ENCODE data around the gene COL18A1.

The COL18A1 gene

DNA sequence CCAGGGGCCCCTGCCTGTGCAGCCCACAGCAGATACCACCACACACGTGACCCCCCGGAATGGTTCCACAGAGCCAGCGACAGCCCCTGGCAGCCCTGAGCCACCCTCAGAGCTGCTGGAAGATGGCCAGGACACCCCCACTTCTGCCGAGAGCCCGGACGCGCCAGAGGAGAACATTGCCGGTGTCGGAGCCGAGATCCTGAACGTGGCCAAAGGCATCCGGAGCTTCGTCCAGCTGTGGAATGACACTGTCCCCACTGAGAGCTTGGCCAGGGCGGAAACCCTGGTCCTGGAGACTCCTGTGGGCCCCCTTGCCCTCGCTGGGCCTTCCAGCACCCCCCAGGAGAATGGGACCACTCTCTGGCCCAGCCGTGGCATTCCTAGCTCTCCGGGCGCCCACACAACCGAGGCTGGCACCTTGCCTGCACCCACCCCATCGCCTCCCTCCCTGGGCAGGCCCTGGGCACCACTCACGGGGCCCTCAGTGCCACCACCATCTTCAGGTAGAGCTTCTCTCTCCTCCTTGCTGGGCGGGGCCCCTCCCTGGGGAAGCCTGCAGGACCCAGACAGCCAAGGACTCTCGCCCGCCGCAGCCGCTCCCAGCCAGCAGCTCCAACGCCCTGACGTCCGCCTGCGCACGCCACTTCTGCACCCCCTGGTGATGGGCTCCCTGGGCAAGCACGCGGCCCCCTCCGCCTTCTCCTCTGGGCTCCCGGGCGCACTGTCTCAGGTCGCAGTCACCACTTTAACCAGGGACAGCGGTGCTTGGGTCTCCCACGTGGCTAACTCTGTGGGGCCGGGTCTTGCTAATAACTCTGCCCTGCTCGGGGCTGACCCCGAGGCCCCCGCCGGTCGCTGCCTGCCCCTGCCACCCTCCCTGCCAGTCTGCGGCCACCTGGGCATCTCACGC lies 51.0 kb downstream of the COL18A1 start:
- DNase-seq (ENCODE audit: low spot score): no peak

DNA sequence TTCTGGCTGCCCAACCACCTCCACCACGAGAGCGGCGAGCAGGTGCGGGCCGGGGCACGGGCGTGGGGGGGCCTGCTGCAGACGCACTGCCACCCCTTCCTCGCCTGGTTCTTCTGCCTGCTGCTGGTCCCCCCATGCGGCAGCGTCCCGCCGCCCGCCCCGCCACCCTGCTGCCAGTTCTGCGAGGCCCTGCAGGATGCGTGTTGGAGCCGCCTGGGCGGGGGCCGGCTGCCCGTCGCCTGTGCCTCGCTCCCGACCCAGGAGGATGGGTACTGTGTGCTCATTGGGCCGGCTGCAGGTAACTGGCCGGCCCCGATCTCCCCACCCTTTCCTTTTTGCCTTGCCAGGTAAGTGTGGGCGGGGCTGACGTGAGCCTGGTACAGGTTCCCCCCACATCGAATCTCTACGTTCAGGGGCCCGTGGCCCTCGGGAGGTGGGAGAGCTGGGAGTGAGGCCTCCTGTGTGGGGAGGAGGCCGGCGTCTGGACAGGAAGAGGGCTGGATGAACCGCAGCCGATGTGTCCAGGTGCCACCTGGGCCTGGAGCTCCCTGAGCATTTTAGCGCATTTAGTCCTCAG lies 51.7 kb downstream of the COL18A1 start:
- DNase-seq (ENCODE audit: low spot score): no peak

DNA sequence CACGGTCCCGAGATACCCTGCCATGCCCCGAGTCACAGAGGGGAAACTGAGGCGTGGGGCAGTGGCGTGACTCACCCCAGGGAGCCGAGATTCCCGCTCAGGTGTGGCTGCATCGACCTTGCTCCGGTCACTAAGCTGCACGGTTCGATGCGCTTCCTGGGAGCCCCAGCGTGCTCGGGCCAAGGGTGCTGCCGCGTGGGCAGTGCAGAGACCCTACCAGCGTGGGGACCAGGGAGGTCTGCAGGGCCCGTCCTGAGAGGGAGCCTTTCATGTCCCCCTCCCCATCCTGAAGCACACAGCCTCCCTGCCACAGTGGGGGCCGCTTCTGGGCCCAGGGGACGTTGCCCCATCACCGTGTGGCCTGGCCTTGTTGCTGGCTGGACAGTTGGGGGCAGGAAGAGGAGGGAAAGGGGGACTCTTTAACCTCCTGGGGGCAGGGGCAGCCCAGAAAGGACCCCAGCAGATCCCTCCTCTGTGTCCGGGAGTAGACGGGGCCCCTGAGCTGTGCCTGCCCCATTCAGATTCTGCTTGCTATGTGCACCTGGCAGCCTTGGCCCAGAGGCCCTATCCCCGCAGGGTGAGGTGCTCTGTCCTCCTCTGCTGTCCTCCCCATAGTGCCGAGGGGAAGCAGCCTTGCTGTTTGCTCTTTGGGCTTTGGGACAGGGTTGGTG lies 52.3 kb downstream of the COL18A1 start:
- no peak for DNase-seq (ENCODE audit: low spot score)

DNA sequence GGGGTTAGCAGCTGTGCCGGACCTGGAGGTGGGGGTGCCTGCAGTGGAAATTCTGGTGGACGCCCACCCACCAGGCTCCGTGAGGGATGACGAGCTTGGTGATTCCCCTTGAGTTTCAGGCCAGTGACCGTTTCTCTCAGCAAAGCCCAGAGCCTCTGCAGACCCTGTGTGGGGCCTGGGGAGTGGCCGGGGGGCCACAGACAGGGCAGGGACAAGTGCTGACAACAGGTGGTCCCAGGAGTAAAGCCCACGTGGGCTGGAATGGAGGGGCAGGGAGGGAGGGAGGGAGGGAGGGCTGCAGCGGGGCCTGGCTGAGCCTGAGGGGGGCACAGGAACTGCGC lies 52.8 kb downstream of the COL18A1 start:
- DNase-seq (ENCODE audit: low spot score): no peak

DNA sequence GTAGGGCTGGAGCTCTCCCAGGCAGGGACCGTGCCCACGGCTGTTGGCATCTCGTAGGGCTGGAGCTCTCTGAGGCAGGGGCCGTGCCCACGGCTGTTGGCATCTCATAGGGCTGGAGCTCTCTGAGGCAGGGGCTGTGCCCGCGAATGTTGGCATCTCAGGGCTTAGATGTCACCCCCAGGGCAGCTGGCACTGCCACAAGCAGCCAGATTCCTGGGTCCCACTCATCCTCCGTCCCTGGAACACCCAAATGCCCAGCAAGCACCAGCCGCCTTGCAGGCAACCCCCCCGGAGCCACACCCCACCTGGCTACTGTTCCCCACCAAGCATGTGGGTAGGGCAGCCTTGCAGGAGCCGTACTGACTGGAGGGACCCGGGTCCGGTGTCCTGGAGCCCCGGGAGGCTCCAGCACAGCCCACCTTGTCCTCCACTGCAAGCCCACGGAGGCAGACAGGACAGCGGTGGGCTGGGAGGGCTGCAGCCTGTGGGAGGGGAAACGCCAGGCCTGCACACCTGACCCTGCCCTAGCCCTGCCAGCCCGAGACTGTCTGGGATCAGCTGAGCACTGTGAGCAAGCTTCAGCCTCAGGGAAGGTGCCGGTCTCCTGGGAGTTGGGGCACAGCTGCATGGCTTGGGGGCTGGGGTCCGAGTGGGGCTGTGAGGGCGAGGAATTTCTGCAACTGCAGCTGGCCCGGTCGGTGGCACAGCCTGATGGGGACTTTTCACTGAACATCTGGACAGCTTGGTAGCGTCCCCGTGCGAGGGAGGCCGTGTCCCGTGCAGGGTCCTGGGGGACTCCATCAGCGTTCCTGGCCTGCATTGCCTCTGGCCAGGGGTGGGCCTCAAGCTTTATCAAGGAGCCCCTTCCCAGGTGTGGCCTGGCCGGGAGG lies 53.6 kb downstream of the COL18A1 start:
- no peak for DNase-seq (ENCODE audit: low spot score)

DNA sequence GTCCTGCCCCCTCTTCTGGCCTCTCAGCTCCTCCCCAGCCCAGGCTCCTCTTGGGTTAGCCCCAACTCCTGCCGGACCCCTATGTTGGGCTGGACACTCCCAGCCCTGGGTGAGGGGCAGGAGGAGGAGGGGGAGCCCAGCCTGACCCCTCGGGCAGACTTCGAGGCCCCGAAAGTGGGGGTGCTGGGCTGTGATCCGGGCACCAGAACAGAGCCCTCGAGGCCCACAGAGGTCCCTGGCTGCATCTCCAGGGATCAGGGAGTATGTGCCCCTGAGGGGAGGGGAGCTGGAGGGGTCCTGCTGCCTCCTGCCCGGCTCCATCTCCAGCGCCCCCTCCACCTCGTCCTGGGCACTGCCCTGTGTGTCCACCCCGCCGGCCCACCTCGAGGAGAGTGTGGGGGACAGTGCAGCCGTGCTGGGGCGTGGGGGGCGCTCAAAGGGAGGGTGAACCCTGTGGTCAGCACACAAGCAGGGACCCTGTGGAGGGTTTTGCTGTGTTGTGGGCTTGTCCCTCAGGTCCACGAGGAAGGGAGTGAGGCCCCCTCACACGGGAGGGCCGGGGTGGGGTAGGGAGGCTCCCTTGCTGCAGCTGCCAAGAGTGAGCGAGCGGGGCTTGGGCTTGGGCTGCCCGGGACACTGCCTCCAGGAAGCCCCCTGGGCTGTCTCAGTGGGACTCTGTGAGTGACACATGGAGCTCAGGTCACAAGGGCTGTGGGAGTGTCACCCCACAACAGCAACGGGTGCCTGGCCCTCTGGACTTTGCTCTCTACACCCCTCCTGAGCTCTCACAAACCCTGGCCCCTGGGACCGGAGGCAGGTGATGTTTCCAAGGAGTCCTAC lies 54.4 kb downstream of the COL18A1 start:
- DNase-seq (ENCODE audit: low spot score): no peak

DNA sequence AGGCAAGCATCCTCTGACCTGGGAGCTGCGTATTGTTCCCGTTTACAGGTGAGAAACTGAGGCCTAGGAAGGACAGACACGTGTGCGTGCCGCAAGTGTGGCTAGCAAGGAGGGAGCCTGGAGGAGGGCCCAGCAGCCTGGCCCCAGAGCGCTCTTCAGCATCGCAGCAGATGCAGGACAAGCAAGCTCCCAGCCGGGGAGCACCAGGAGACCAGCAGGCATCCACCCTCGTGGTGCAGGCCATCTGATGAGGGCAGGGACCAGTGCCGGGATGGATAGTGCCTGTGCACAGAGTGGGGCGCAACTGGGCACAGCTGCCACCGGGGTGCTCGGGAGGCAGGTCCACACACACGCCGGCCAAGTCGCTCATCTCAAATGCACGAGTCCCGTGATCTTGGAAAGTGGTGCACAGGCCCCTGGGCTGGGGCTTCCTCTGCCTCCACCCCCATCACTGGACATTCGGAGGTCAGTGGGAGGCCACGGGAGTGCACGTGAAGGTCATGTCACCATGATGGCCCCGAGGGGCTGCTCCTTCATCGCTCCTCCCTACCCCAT lies 55.1 kb downstream of the COL18A1 start:
- no peak for DNase-seq (ENCODE audit: low spot score)

DNA sequence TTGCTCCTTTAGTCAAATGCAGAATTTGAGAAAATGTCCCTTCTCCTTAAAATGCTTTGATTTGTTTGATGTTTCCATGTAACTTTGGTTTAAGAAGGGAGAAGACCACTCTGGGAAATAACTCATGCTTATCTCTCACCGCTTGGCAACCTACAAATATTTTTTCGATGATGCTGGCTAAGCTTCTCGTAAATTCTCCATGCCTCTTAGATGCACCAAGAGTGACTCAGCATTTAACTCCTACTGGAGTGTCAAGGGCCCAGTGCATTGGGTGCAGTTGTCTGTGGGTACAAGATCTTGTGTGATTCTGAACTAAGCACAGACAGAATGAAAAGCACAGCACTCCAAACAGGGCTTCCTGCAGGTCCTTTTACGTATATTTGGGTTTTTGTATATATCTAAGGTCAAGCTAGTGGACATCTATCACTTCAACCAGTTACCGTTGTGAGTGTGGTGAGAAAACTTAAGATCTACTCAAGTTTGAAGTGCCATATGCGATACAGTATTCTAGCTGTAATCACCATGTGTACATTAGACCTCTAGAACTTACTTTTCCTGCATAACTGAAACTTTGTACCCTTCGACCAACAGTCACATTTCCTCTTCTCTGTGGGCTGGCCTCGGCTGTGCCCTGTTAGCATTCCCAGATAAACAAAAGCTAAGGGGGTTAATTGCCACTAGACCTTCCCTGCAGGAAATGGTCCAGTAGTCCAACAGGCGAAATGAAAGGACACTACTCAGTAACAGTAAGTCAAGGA lies 55.8 kb downstream of the COL18A1 start:
- no peak for DNase-seq (ENCODE audit: low spot score)

DNA sequence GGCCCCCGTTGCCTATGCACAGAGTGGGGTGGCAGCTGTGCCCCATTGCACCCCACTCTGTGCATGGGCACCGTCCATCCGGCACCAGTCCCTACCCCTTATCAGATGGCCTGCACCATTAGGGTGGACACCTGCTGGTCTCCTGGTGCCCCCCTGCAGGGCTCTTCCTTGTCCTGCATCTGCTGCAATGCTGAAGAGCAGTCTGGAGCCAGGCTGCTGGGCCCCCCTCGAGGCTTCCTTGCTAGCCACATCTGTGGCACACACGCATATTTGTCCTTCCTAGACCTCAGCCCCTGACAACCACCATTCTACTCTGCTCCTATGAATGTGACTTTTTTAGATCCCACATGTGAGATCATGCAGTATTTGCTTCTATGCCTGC lies 56.4 kb downstream of the COL18A1 start:
- DNase-seq (ENCODE audit: low spot score): no peak

DNA sequence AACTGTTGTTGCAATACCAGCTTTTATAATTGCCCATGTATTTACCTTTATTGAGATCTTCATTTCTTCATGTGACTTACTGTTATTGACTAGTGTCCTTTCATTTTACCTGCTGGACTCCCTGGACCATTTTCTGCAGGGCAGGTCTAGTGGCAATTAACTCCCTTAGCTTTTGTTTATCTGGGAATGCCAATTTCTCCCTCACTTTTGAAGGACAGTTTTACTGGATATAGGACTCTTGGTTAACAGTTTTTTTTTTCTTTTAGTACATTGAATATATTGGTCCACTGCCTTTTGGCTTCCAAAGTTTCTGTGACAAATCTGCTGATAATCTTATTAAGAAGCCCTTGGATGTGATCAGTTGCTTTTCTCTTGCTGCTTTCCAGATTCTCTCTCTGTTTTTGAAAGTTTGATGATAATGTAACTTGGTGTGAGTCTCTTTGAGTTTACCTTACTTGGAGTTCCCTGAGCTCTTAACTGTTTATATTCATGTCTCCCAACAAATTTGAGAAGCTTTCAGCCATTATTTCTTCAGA lies 56.9 kb downstream of the COL18A1 start:
- DNase-seq (ENCODE audit: low spot score): no peak

DNA sequence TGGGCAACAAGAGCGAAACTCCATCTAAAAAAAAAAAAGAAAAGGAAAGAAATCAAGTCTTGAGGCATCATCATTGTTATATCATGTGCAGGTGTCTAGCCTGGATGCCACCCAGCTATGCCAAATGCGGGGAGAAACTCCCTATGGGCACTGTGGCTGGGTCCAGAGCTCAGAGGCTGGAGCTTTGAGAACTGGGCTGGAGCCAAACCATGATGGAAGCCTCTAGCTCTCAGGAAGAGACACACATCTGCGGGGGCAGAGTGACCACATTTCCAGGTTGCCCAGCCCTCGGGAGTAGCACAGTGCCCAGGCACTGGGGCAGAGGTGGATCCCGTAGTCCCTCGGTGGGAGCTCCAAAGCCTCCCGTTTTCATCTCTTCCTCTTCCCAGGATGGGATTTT lies 58.9 kb downstream of the COL18A1 start:
- DNase-seq (ENCODE audit: low spot score): no peak

DNA sequence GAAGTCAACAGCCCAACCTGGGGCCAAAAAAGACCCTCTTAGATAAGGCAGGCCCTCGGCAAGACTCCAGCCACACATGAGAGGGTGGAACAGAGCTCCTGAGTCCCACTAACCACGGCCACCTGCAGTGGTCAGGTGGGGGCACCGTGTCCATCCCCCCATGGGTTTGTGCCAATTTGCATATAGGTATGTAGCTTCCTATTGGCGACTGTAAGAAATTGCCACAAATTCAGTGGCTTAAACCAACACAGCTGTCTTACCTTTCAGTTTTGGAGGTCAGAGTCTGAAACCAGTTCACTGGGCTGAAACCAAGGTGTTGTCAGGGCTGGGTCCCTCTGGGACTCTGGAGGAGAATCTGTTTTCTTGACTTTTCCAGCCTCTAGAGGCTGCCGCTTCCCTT lies 59.3 kb downstream of the COL18A1 start:
- no peak for DNase-seq (ENCODE audit: low spot score)

DNA sequence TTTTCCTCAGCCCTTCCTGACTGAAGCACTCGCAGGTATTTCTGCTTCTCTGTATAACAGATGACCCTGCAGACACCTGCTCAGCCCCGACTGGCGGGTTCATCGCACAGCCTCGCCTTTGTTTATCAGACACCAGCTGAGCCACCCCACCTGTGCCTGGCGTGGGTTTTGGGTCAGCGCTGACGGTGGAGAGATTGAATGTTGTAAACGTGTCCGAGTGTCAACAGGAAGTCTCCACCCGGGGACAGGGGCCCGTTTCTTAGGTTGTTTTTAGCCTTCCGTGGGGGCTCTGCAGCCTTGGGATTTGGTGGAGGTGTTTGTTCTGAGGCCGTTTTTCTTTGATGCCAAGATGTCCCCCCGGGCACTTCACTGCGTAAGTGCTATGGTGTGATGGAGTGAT lies 60.1 kb downstream of the COL18A1 start:
- no peak for DNase-seq (ENCODE audit: low spot score)

DNA sequence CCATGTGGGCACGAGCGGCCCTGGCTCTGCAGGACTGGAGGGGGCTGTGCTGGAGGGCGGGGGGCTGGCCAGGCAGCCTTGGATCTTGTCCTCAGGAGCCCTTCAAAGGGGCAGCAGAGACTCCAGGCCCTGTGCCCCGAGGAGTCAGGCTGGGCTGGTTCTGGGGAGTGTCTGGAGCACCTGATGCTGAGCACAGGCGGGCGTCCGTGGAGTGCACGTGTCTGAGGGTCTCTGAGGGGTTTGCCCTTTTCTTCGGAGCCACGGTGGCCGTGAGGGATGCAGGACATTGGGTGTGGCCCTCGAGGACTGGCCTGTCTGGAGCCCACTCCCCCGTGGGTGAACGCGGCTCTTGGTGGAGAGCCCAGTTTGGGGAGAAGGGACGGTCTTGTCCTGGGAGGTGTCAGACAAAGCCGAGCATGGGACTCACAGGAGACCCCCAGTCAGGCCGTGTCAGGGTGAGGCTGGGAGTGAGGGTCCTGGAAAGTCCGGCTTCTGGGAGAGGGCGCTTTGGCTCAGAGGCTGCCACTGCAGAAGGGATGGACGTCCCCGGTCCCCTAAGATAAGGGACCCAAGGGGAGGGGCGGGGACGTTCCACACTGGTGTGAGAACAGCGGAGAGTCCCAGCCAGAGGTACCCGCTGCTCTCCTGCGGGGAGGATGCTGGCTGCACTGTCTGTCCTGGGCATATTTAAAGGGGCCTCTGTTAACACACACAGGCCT lies 60.8 kb downstream of the COL18A1 start:
- no peak for DNase-seq (ENCODE audit: low spot score)

DNA sequence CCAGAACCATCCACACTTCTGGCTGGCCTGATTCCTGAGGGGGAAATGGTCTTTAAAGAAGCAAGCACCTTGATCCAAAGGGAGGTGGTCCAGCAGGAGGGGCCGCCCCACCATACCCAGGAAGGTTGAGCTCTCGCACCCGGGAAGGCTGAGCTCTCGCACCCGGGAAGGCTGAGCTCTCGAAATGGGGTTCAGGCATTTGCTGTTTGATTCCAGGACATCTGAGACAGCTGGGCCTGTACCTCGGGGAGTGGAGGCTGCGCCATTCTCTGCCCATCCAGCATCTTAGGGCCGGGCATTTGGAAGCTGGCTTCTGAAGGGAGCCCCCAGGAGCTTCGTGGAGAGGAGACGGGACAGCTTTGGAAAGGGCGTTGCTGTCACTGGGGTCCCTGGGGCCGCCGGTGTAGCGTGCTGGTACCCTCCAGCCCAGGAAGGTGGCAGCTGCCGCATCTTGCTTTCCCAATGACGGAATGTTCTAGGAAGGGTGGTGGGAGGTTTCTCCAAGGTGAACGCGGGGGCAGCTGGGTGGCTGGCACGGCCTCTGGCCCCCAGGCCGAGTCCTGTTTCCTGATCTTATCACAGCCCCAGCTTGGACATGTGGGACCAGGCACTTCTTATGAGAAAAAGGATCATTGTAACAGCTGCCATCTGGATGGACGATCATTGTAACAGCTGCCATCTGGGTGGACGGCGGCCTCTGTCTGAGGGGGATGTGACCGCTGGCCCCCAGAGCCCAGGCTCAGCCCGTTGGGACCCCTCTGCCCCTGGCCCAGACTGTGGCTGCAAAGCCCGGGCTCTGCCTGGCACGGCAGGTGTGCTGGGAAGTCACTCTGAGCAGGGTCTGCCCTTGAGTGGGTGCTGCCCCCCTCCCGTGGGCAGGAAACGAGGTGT lies 61.6 kb downstream of the COL18A1 start:
- DNase-seq (ENCODE audit: low spot score): no peak

DNA sequence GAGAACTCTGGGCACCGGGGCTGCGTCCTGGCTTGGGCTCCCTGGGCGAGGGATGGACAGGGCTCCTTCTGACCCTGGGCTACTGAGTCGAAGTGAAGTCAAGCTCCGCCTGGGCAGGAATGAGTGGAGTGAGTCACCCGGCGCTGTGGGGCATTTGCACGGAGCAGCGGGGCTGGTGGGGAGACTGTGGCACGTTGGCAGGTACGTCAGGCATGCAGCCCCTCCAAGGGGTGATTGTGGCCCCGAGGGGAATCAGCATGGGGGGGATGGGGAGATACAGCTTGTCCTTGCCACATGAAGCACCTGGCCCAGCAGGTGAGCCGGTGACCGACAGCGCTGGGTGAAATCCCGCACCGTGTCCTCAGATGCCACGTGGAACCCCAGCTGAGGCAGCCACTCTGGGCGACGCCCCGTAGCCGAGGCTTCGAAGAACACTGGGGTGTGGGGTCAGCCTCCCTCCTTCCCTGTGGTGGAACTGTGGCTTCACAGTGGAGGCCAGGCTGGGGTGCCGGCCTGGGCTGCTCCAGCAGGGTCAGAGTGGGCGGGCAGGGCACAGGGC lies 62.3 kb downstream of the COL18A1 start:
- DNase-seq (ENCODE audit: low spot score): no peak

DNA sequence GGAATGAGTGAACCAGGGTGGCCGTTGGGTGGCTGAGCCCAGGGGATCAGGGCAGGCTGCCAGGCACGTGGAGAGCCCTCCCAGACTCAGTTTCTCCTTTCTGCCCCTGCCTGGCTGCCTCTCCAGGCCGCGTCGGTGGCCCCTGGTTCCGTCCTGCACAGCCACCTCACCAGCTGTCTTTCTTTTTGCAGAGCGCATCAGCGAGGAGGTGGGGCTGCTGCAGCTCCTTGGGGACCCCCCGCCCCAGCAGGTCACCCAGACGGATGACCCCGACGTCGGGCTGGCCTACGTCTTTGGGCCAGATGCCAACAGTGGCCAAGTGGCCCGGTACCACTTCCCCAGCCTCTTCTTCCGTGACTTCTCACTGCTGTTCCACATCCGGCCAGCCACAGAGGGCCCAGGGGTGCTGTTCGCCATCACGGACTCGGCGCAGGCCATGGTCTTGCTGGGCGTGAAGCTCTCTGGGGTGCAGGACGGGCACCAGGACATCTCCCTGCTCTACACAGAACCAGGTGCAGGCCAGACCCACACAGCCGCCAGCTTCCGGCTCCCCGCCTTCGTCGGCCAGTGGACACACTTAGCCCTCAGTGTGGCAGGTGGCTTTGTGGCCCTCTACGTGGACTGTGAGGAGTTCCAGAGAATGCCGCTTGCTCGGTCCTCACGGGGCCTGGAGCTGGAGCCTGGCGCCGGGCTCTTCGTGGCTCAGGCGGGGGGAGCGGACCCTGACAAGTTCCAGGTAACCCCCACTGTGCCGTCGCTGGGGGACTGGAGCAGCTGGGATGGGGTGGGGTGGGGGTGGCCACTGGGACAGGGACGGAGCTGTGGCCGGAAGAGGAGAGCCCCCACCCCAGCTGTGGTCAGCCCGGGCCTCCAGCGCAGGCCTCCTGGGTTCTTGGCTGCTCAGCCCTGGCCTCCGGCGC lies 63.3 kb downstream of the COL18A1 start:
- no peak for DNase-seq (ENCODE audit: low spot score)

Data from putamen (tissue), 1 donor.